ENCODE data around the gene ZNF471. TPM values are rescaled to one million over a fixed set of nuclear protein-coding genes. Genes with fewer than 3 reads are reported as not detected.

ZNF471 gene
- total RNA-seq = 1.7 and 1.8 TPM in 2 replicates

GRCh38 chr19:56507446-56508289, at the start of gene ZNF471:
Gene ZNF471 (plus strand): TSS chr19:56507855. CDS start chr19:56511572, 3,717 bp downstream.

GRCh38 chr19:56476651-56477428, 30.8 kb upstream of the ZNF471 start, which contains the start of gene ZNF667:
Gene ZNF667 (minus strand): TSS chr19:56477345. CDS start chr19:56462370, 14,975 bp downstream.

GRCh38 chr19:56538761-56539263, 31.2 kb downstream of the ZNF471 start, which contains the start of gene ZFP28:
Gene ZFP28 (plus strand): TSS chr19:56538948. CDS start chr19:56539019, 71 bp downstream.

GRCh38 chr19:56567274-56568120, 59.8 kb downstream of the ZNF471 start, which contains the start of gene ZNF470:
Gene ZNF470 (plus strand): TSS chr19:56567468. CDS start chr19:56570312, 2,844 bp downstream.

Other genes starting within 250 kb of the ZNF471 start
- not detected in 2 replicates for gene EDDM13, start 235.1 kb upstream of the ZNF471 start, total RNA-seq
- 8.0 and 9.2 TPM in 2 replicates for gene ZSCAN5A, start 193.0 kb upstream of the ZNF471 start, total RNA-seq
- 1.1 and 2.2 TPM in 2 replicates for gene ZNF582, start 114.3 kb upstream of the ZNF471 start, total RNA-seq
- 7.7 and 9.4 TPM in 2 replicates for gene ZNF583, start 103.5 kb upstream of the ZNF471 start, total RNA-seq
- gene ZNF667, start 30.5 kb upstream of the ZNF471 start, total RNA-seq = 1.1 and 2.6 TPM in 2 replicates
- 6.6 and 8.2 TPM in 2 replicates for gene ZFP28, start 31.1 kb downstream of the ZNF471 start, total RNA-seq
- gene ZNF470, start 59.6 kb downstream of the ZNF471 start, total RNA-seq = 2.4 and 2.9 TPM in 2 replicates
- 8.1 and 11.5 TPM in 2 replicates for gene ZNF71, start 87.4 kb downstream of the ZNF471 start, total RNA-seq
- not detected in 2 replicates for gene SMIM17, start 135.3 kb downstream of the ZNF471 start, total RNA-seq
- gene ZNF835, start 163.9 kb downstream of the ZNF471 start, total RNA-seq = under 0.01 TPM in 2 replicates